Hematopoietic multipotent progenitor cell treated with erythropoietin and hydrocortisone succinate and interleukin-3 and kit ligand, for 4 days (in vitro differentiated cells): ENCODE results near the gene ANKRD60.

Source experiments
- DNase-seq: peaks from one replicate; pipeline ENCODE4 v3.0.0-alpha.2; 2015

ANKRD60 gene

GRCh38 chr20:58222446-58222845 is 6.0 kb downstream of the ANKRD60 start:
- DNase-seq = no peak

GRCh38 chr20:58219342-58219700 is 9.1 kb downstream of the ANKRD60 start:
- DNase-seq = no peak

DNA sequence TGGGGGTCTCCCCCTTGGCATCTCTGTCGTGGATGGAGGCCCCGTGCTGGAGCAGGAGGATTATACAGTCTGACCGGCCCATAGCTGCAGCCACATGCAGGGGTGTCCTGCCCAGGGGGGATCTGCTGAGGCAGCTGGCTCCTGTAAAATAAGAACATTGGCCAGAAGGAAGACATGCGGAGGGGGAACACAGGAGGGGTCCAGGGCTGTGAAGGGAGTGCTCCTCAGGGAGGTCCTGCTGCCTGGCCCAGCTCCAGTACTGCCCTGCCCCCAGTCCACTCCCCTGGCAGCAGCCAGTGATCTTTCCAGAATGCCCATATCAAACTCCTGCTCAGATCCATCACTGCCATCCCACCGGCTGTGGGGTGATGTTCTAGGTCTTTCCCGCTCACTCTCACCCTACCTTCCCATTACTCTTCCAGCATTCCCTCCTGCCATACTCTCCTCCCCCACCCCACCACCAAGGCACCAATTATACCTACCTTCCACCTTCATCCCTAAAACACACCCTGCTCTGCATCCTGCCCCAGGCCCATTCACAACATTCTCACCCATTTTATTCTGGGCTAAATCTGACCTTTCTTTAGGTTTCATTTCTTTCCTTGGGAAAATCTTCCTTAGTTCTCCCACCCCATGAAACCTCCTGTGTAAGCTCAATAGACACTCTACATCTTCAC is 9.7 kb downstream of the ANKRD60 start:
- no peak for DNase-seq

GRCh38 chr20:58216334-58216733 is 12.1 kb downstream of the ANKRD60 start:
- DNase-seq = no peak

GRCh38 chr20:58215116-58215515 is 13.3 kb downstream of the ANKRD60 start:
- no peak for DNase-seq

GRCh38 chr20:58214310-58214709 is 14.1 kb downstream of the ANKRD60 start:
- no peak for DNase-seq

DNA sequence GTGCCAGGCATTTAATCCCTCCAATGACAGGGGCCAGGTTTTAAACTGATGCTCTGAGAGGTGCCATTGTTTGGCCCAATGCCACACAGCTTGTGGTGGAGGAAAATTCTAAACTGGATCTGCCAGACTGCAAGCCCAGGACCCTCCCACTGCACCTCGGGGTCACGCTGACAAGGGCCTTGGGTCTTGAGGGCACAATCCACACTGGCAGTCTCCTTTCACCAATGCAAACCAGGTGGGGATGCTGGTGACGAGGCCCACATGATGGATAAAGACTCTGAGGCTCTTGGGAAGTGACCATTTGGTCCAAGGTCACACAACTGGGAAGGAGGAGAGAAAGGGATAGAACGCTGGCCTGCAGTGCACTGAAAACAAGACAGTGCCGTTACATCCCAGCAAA is 14.7 kb downstream of the ANKRD60 start:
- DNase-seq = no peak

GRCh38 chr20:58213121-58213520 is 15.3 kb downstream of the ANKRD60 start:
- no peak for DNase-seq

GRCh38 chr20:58212636-58213035 is 15.8 kb downstream of the ANKRD60 start:
- DNase-seq = no peak

DNA sequence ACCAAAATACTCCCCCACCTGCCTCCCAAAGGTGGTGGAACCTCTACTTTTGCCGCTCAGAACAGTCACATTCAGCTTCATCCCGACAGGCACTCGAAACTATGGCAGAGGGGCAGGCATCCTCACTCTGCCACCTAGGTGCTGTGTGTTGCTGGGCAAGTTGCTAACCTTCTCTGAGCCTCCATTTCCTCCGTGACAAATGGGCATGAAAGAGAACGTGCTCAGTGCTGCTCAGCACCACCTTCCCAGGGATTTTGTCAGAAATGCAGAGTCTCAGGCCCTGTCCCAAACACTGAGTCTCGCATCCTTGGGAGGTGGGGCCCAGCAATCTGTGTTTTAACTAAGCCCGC is 18.1 kb downstream of the ANKRD60 start:
- DNase-seq = no peak

DNA sequence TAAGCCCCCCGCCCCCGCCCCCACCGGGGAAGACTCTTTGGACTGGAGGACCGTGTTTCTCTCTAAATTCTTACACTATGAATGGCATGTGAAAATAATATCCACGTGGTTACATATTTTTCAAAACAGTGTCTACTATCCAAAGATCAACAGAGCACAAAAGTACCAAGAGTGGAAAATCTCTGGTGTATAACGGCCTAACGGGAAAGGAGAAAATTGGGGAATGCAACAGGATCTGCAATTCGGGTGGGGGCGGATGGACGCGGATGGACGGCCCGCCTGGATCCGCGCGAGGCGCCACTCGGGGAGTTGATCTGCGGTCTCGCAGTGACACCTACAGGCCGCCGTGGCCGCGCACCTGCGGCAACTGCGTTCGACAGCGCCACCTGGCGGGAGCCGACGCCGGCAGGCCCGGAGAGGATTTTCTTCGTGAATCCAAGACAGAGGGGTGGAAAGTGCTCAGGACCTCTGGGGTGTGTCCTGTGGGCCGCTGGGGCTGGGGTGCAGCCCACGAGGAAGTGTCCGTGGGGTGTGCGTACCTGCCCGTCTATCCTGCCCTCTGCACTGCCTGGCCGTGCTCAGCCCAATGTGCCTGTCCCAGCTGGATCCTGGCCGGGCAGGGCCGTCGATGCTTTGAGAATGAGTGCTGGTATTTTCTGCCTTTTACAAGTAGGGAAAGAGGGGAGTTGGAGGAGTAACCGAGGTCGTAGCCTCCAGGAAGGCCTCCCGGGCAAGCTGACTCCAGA is 18.6 kb downstream of the ANKRD60 start:
- DNase-seq = peak; percentile 83

- DNase-seq = no peak
Measured at GRCh38 chr20:58208944-58209343, 19.5 kb downstream of the ANKRD60 start.

- DNase-seq = no peak
Measured at GRCh38 chr20:58205850-58206249, 22.6 kb downstream of the ANKRD60 start.

DNA sequence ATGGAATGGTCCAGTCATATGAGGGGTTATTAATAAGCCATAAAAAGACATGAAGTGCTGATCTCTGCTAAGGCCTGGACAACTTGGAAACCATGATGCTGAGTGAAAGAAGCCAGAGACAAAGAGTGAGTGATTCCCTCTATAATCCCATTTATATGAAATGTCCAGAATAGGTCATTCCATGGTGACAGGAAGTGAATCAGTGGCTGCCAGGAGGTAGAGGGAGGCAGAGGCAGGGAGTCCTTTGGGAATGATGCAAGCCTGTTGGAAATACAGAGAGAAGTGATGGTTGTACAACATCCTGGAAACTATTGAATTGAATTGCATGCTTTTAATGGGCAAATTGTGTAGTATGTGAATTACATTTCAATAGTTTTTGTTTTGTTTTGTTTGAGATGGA is 26.4 kb downstream of the ANKRD60 start:
- no peak for DNase-seq

DNA sequence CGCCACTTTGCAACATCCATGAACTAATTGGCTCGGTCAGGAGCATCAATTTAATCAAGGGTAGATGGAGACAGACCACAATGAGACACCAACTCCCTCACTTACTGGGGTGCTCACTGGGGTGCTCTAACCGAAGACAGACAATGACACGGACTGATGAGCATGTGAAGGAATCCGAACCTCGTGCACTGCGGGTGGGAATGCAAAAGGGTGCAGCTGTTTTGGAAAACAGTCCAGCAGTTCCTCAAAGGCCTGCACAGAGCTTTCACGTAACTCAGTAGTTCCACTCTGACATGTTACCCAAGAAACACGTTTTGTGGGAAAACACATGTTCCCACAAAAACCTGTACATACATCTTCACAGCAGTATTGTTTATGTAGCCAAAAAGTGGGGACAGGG is 26.8 kb downstream of the ANKRD60 start:
- DNase-seq = no peak

- DNase-seq = no peak
Measured at GRCh38 chr20:58199469-58199868, 29.0 kb downstream of the ANKRD60 start.

DNA sequence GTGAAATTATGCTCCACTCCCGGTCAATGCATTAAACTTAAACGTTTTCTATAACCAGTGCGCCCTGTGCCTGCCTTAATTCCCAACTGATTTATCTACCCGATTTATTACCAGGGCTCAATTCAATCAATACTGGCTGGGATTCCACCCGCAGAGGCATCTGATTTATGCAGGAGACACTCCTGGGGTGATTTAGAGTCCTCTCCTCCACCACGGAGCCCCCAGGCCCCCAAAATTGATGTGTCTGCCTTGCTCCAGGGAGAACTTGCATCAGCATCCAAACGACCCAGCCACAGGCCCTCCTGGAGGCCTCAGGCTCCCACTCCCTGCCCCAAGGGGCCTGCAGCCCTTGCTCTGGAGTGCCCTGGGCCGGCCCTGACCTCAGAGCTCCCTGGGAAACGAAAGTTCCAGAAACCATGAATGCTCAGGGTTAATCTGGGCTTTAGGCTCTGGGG is 29.5 kb downstream of the ANKRD60 start:
- no peak for DNase-seq

GRCh38 chr20:58198384-58198783 is 30.1 kb downstream of the ANKRD60 start:
- no peak for DNase-seq

DNA sequence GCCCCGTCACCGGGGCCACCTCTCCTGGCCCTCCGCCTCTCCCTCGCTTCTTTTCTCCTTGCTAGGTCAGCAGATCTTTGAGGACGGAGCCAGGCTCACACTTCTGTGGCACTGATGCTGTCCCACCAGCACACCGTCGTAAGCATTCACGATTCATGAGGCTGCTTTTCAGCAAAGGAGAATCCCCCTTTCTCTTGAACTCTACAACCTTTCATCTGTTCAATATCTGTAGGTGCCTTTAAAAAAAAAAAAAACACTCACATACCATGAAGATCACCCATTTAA is 31.3 kb downstream of the ANKRD60 start:
- DNase-seq = no peak

DNA sequence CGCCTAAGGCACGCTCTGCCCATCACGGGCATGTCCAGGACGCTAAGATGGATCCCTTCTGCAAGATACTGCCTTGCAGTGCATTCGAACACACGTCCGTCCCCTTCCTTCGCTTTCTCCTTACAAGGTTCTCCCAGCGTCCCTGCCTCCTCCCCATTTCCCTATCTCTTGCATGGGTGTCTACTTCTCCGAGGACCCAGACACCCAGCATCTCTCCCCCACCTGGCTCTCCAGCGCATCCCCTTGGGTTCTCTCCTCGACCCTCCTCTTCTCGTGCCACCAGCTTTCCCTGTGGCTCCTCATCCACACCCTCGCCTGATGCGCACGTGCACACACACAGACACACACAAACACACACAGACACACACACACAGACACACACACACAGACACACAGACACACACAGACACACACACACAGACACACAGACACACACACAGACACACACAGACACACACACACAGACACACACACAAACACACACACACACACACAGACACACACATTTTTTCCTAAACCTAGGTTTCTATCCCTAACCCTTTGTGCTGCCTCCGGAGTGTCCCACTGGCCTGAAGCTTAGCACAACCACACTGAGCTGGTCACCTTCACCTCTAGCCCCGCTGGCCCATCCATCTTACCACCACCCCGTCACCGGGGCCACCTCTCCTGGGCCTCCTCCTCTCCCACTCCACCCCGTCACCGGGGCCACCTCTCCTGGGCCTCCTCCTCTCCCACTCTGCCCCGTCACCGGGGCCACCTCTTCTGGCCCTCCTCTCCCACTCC is 31.9 kb downstream of the ANKRD60 start:
- no peak for DNase-seq

DNA sequence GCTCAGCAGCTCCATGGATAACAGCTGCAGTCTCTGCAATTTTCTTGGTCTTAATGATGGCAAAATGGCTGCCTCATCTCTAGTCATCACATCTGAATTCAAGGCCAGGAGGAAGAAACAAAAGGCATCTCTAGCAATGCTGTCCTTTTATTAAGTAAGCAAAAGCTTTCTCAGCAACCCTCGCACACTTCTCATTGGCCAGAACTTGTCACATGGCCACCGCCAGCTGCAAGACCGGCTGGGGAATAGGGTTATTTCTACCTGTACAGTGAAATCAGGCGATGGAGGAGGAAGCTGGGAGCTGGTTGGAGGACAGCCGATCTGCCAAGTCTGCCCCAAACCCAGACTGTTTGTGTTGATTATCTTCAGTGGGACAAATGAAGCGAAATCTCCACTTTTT is 33.4 kb downstream of the ANKRD60 start:
- no peak for DNase-seq

GRCh38 chr20:58194175-58194791 is 34.2 kb downstream of the ANKRD60 start:
- DNase-seq = peak; percentile 54

DNA sequence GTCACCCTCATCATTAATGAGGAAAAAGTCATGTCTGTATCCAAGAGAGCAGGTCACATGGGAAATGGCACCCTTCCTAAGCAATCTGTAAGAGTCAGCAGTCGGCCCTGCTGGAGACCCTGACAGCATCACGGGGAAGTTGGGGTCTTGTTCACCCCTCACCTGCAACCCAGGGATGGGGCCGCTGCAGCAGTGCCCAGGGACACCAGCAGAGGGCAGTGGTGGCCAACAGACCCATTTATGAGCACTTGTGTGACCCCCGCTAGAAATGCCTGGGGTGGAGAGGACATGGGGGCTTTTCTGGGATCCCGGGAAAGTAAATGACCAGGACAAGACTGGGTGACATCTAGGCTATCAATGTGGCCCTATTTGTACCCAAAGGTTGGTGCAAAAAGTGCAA is 35.9 kb downstream of the ANKRD60 start:
- peak; percentile 18 for DNase-seq

DNA sequence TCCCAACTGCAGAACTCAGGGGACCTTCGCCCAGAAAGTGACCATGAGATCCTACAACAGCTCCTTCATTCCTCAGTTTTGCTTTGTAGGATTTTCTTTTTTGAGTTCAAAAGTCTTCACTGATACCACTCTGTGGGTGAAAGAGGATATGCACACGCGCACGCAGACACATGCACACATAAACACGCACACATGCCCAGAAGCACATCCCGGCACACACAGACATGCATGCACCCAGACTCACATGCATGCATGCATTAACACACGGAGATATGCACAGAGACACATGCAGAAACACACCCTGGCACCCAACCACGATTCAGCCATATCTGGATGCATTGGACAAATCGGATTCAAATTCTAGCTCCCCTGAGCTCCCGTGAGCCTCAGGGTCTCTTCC is 36.4 kb downstream of the ANKRD60 start:
- DNase-seq = no peak
